ENCODE results near the gene MOV10.

DNA sequence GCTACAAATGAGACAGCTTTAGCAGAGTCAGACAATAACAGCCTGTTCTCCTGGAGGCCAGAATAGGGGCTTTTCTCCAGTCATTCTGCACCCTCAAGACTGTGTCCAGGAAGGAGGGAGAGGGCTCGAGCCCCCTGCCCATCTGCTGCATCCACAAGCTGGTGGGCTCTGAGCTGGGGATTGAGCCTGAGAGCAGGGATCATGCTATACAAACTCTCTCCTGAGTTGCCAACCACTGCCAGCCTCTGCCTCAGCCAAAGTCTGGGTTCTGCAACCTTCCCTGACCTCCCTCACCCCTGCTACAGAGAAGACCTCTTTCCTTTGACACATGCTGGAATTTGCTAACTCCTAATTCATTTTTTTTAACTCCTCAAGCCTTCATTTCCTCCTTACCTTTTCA, 55.5 kb downstream of the MOV10 start:
- TF ChIP-seq, protein P1, sequence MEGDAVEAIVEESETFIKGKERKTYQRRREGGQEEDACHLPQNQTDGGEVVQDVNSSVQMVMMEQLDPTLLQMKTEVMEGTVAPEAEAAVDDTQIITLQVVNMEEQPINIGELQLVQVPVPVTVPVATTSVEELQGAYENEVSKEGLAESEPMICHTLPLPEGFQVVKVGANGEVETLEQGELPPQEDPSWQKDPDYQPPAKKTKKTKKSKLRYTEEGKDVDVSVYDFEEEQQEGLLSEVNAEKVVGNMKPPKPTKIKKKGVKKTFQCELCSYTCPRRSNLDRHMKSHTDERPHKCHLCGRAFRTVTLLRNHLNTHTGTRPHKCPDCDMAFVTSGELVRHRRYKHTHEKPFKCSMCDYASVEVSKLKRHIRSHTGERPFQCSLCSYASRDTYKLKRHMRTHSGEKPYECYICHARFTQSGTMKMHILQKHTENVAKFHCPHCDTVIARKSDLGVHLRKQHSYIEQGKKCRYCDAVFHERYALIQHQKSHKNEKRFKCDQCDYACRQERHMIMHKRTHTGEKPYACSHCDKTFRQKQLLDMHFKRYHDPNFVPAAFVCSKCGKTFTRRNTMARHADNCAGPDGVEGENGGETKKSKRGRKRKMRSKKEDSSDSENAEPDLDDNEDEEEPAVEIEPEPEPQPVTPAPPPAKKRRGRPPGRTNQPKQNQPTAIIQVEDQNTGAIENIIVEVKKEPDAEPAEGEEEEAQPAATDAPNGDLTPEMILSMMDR (IDR thresholded peaks at IDR 0.05): no peak
- TF ChIP-seq EZH2 (IDR thresholded peaks at IDR 0.05) (no peak), EZH2phosphoT487 (IDR thresholded peaks at IDR 0.05) (no peak)
